Choroid plexus epithelial cell (primary cell): Measurements from ENCODE around the gene HRK.

ENCODE experiments used
- DNase-seq: peaks from one replicate; pipeline ENCODE4 v3.0.0-alpha.2; 2010; ENCODE audit warnings: low read depth
- H3K4me3 ChIP-seq: 2 replicates; pipeline ENCODE4 v1.5.1; 2011; ENCODE audit warnings: low read depth, mild to moderate bottlenecking, control low read depth, low read length, moderate library complexity
- CTCF ChIP-seq: conservative IDR thresholded peaks from 2 replicates; pipeline ENCODE4 v1.5.1; 2011; ENCODE audit warnings: low read depth, mild to moderate bottlenecking, control low read depth, inconsistent platforms, low read length, moderate library complexity

The HRK gene

GRCh38 chr12:116808113-116809105, 72.8 kb downstream of the HRK start:
- no peak for DNase-seq
- no peak for TF ChIP-seq CTCF
- H3K4me3 ChIP-seq, result no peak overlapping the region

- no peak for DNase-seq
- no peak overlapping the region for H3K4me3 ChIP-seq
- no peak for TF ChIP-seq CTCF
Observed at GRCh38 chr12:116807546-116807945, 73.7 kb downstream of the HRK start.

- no peak for TF ChIP-seq CTCF
- no peak overlapping the region for H3K4me3 ChIP-seq
- no peak for DNase-seq
Observed at GRCh38 chr12:116806845-116807440, 74.3 kb downstream of the HRK start.
